GM12801 (cell line): ENCODE measurements around the gene FBXO46.

Source experiments
- CTCF ChIP-seq: IDR thresholded peaks from one replicate; pipeline ENCODE4 v1.5.1; 2011; ENCODE audit warnings: control low read depth; ENCODE audit not compliant: insufficient read length; ENCODE audit errors: extremely low read depth

The FBXO46 gene

GRCh38 chr19:45730368-45731288 lies at the start of gene FBXO46:
TSS of gene FBXO46 (minus strand) at chr19:45730896. CDS start at chr19:45713495, 17,401 bp downstream.
- TF ChIP-seq CTCF, result no peak

GRCh38 chr19:45780146-45780447 lies 49.4 kb upstream of the FBXO46 start:
- no peak for TF ChIP-seq CTCF

GRCh38 chr19:45779231-45780145 lies 48.8 kb upstream of the FBXO46 start:
- no peak for TF ChIP-seq CTCF

GRCh38 chr19:45778010-45778661 lies 47.4 kb upstream of the FBXO46 start:
- TF ChIP-seq CTCF, result no peak

- no peak for TF ChIP-seq CTCF
These were observed 46.8 kb upstream of the FBXO46 start for GRCh38 chr19:45777395-45777961.

- no peak for TF ChIP-seq CTCF
These were observed 44.1 kb upstream of the FBXO46 start for GRCh38 chr19:45774765-45775164.

- no peak for TF ChIP-seq CTCF
These were observed 42.7 kb upstream of the FBXO46 start for GRCh38 chr19:45773384-45773783.
